ENCODE results near the gene KCNN4. TPM values are rescaled to one million over a fixed set of nuclear protein-coding genes. Genes with fewer than 3 reads are reported as not detected.
"Not testable (repeated sequence)": the region's sequence is repeated elsewhere in the genome, so short reads cannot be mapped to it uniquely, and the experiment has no call there.

The KCNN4 gene
- total RNA-seq, 1 experiment from 2014 or later, result 0.26 TPM

GRCh38 chr19:43823856-43824255 is 43.1 kb upstream of the KCNN4 start:
- H3K27me3 ChIP-seq (ENCODE audit: insufficient read depth, low read length); H2BK120ac ChIP-seq (ENCODE audit: low read depth, low read length, poor library complexity, severe bottlenecking); H2AK5ac ChIP-seq (ENCODE audit: insufficient read length, low read length); H3K79me2 ChIP-seq (ENCODE audit: insufficient read depth, low read length); H4K5ac ChIP-seq (ENCODE audit: insufficient read length, low read depth, low read length); H3K4me3 Mint-ChIP-seq; H3K9me3 ChIP-seq (ENCODE audit: control insufficient read depth, low read depth, low read length); H2AFZ ChIP-seq (ENCODE audit: low read length); H3K9ac ChIP-seq (ENCODE audit: extremely low read depth, insufficient read length, low read length); H3K4ac ChIP-seq (ENCODE audit: low read depth, low read length); DNase-seq; H2BK5ac ChIP-seq (ENCODE audit: insufficient read length, low read length); H3K27ac ChIP-seq (ENCODE audit: insufficient read length, low read depth, low read length); H3K23ac ChIP-seq (ENCODE audit: insufficient read length, low read depth, low read length); H4K91ac ChIP-seq (ENCODE audit: insufficient read length, low read depth, low read length); H3K18ac ChIP-seq (ENCODE audit: insufficient read length, low read depth, low read length); H2BK12ac ChIP-seq (ENCODE audit: insufficient read length, low read depth, low read length); H4K8ac ChIP-seq (replicated peaks; ENCODE audit: insufficient read length, low read depth, low read length); H4K20me1 ChIP-seq (ENCODE audit: control insufficient read depth, insufficient read depth, insufficient read length); H3K27ac Mint-ChIP-seq; H3K4me1 ChIP-seq (ENCODE audit: insufficient read depth, low read length); H2BK15ac ChIP-seq (ENCODE audit: low read depth, low read length); H3T11ph ChIP-seq (ENCODE audit: low read length); H3K23me2 ChIP-seq (ENCODE audit: insufficient read length, low read depth, low read length, poor library complexity, severe bottlenecking); H3K79me1 ChIP-seq (ENCODE audit: insufficient read depth, low read depth, low read length, poor library complexity, severe bottlenecking); H3K56ac ChIP-seq (ENCODE audit: insufficient read length, low read depth, low read length); H3K14ac ChIP-seq (ENCODE audit: insufficient read depth, low read length); H2BK20ac ChIP-seq (ENCODE audit: low read depth, low read length, poor library complexity, severe bottlenecking); H3K4me2 ChIP-seq (ENCODE audit: insufficient read depth, insufficient read length, low read length): not testable (repeated sequence)
- Mint-ChIP-seq H3K36me3 (ENCODE audit: insufficient read depth in 1 of 3, low read depth in 3 of 3) (peaks cover 10 to 13% (median 13%) of the 10 kb centered on the region in 3 experiments; a peak in 6 of 7 replicates), H3K27me3 (ENCODE audit: low read depth) (peaks cover 42% of the 10 kb centered on the region), H3K4me1 (peaks cover 6 to 10% of the 10 kb centered on the region in 2 experiments; a peak in 3 of 4 replicates), H3K9me3 (peaks cover 40 to 62% of the 10 kb centered on the region in 2 experiments)
- WGBS (ENCODE audit: extremely low coverage, insufficient read length, low lambda C conversion rate), result no CpG with 5 or more reads among the region's 3 CpGs
